Type B pancreatic cell (in vitro differentiated cells): ENCODE measurements around the gene CNTN1. TPM values are rescaled to one million over a fixed set of nuclear protein-coding genes. Genes with fewer than 3 reads are reported as not detected.

Experiments used
- DNase-seq: peaks from one replicate; pipeline ENCODE4 v3.0.0; 2021; ENCODE audit warnings: mixed read lengths; ENCODE audit not compliant: unreplicated experiment; ENCODE audit errors: extremely low spot score
- H3K27ac Mint-ChIP-seq: 2 replicates; pipeline ENCODE4 v1.8.0; 2021; ENCODE audit warnings: mild to moderate bottlenecking, mixed read lengths
- H3K27me3 Mint-ChIP-seq: 2 replicates; pipeline ENCODE4 v1.8.0; 2021; ENCODE audit warnings: mixed read lengths
- H3K36me3 Mint-ChIP-seq: 2 replicates; pipeline ENCODE4 v1.8.0; 2021; ENCODE audit warnings: mixed read lengths
- H3K4me1 Mint-ChIP-seq: one replicate; pipeline ENCODE4 v1.8.0; 2021; ENCODE audit warnings: mixed read lengths; ENCODE audit not compliant: unreplicated experiment
- H3K4me3 Mint-ChIP-seq: 2 replicates; pipeline ENCODE4 v1.8.0; 2021; ENCODE audit warnings: mild to moderate bottlenecking, mixed read lengths
- H3K9me3 Mint-ChIP-seq: 2 replicates; pipeline ENCODE4 v1.8.0; 2021; ENCODE audit warnings: mixed read lengths
- CTCF ChIP-seq: fragments of 200-600 bp; sonication (generic); conservative IDR thresholded peaks from 2 replicates; pipeline ENCODE4 v1.5.0; 2021; ENCODE audit warnings: antibody characterized with exemption, mild to moderate bottlenecking
- total RNA-seq: library from RNA; stranded (reverse); gene quantifications from 2 replicates; pipeline ENCODE4 v1.2.1, GENCODE V29; 2021; ENCODE audit warnings: low replicate concordance

CNTN1 gene
- total RNA-seq, 1 donor from 2014 or later, result 19.3 TPM

GRCh38 chr12:40646456-40646855 is 45.8 kb upstream of the CNTN1 start:
- no peak overlapping the region for H3K4me3 Mint-ChIP-seq
- DNase-seq, result no peak
- H3K27ac Mint-ChIP-seq, result no peak overlapping the region
- peaks cover 4% of the 10 kb centered on the region for H3K27me3 Mint-ChIP-seq
- H3K9me3 Mint-ChIP-seq, result peaks cover 4% of the 10 kb centered on the region
- no peaks in the 10 kb centered on the region for H3K4me1 Mint-ChIP-seq
- TF ChIP-seq CTCF, result no peak
- H3K36me3 Mint-ChIP-seq, result no peaks in the 10 kb centered on the region

GRCh38 chr12:40646911-40647310 is 45.3 kb upstream of the CNTN1 start:
- H3K4me1 Mint-ChIP-seq, result no peaks in the 10 kb centered on the region
- no peak for TF ChIP-seq CTCF

GRCh38 chr12:40647651-40648050 is 44.6 kb upstream of the CNTN1 start:
- no peak for DNase-seq
- peaks cover 4% of the 10 kb centered on the region for H3K27me3 Mint-ChIP-seq
- H3K9me3 Mint-ChIP-seq, result peaks cover 4% of the 10 kb centered on the region
- no peaks in the 10 kb centered on the region for H3K36me3 Mint-ChIP-seq
- TF ChIP-seq CTCF, result no peak
- no peak overlapping the region for H3K27ac Mint-ChIP-seq
- H3K4me1 Mint-ChIP-seq, result no peaks in the 10 kb centered on the region
- H3K4me3 Mint-ChIP-seq, result no peak overlapping the region

More at GRCh38 chr12:40646911-40647310, 45.3 kb upstream of the CNTN1 start:
- Mint-ChIP-seq H3K4me3 (no peak overlapping the region), H3K36me3 (no peaks in the 10 kb centered on the region), H3K27me3 (peaks cover 4% of the 10 kb centered on the region), H3K9me3 (peaks cover 4% of the 10 kb centered on the region), H3K27ac (no peak overlapping the region)
- DNase-seq, result no peak

- Mint-ChIP-seq H3K9me3 (peaks cover 4% of the 10 kb centered on the region), H3K27ac (no peak overlapping the region), H3K4me1 (no peaks in the 10 kb centered on the region), H3K27me3 (peaks cover 4% of the 10 kb centered on the region), H3K4me3 (no peak overlapping the region), H3K36me3 (no peaks in the 10 kb centered on the region)
- DNase-seq, result no peak
- no peak for TF ChIP-seq CTCF
Measured at GRCh38 chr12:40648519-40648918, 43.7 kb upstream of the CNTN1 start.

GRCh38 chr12:40650038-40650704 is 42.1 kb upstream of the CNTN1 start:
- no peaks in the 10 kb centered on the region for H3K36me3 Mint-ChIP-seq
- no peaks in the 10 kb centered on the region for H3K4me1 Mint-ChIP-seq
- H3K9me3 Mint-ChIP-seq, result peaks cover 4% of the 10 kb centered on the region
- no peak overlapping the region for H3K4me3 Mint-ChIP-seq
- H3K27ac Mint-ChIP-seq, result no peak overlapping the region
- H3K27me3 Mint-ChIP-seq, result peaks cover 4% of the 10 kb centered on the region
- no peak for TF ChIP-seq CTCF
- no peak for DNase-seq
